Measurements from ENCODE around the gene PEX14. TPM values are rescaled to one million over a fixed set of nuclear protein-coding genes. Genes with fewer than 3 reads are reported as not detected.

The PEX14 gene
- total RNA-seq, 2 experiments from 2014 or later: 21.6 to 25.2 TPM

DNA sequence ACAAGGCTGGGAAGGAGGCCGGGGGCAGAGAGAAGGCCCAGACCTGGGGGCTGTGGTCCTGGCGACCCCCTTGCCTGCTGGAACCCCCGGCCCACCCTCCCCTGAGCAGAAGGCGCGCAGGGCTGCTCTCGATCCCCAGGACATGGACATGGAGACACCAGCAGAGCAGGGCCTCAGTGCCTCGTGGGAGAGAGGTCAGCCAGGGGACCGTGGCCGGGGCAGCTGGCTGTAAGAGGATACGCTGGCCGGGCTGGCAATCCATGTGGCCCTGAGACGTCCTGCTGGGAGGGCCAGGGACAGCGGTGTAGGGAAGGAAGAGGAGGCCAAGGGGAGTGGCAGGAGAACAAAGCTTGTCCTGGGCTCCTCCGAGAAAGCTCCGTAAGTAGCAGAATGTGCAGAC lies 189.5 kb downstream of the PEX14 start:
- POLR2A ChIA-PET: no interaction called here
- Mint-ChIP-seq H3K4me1 (no peaks in the 10 kb centered on the region), H3K27ac (no peak overlapping the region), H3K27me3 (no peaks in the 10 kb centered on the region), H3K4me3 (no peak overlapping the region), H3K36me3 (no peaks in the 10 kb centered on the region), H3K9me3 (no peaks in the 10 kb centered on the region)
- DNase-seq (no peak), ATAC-seq (ENCODE audit: low read depth) (no peak)

DNA sequence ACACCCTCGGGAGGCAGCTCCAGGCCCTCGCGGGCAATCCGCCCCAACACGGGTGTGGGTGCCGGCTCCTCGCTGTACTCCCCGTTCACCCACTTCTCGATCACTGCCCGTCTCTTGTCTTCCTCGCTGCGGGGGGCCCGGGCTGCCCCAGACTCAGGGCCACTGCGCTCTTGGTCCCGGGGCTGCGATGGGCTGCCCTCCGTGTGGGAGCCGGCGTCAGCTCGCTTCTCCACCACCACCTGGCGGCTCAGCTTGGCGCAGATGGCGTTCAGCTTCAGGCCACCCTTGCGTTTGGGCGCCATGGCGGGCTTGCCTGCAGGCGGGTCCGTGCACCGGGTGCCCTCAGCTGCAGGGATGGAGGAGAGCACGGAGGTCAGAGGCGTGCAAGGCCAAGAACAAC lies 190.5 kb downstream of the PEX14 start:
- POLR2A ChIA-PET: no interaction called here
- Mint-ChIP-seq H3K9me3 (no peaks in the 10 kb centered on the region), H3K4me3 (no peak overlapping the region), H3K4me1 (no peaks in the 10 kb centered on the region), H3K27ac (no peak overlapping the region), H3K36me3 (no peaks in the 10 kb centered on the region), H3K27me3 (no peaks in the 10 kb centered on the region)
- DNase-seq (no peak), ATAC-seq (ENCODE audit: low read depth) (no peak)

DNA sequence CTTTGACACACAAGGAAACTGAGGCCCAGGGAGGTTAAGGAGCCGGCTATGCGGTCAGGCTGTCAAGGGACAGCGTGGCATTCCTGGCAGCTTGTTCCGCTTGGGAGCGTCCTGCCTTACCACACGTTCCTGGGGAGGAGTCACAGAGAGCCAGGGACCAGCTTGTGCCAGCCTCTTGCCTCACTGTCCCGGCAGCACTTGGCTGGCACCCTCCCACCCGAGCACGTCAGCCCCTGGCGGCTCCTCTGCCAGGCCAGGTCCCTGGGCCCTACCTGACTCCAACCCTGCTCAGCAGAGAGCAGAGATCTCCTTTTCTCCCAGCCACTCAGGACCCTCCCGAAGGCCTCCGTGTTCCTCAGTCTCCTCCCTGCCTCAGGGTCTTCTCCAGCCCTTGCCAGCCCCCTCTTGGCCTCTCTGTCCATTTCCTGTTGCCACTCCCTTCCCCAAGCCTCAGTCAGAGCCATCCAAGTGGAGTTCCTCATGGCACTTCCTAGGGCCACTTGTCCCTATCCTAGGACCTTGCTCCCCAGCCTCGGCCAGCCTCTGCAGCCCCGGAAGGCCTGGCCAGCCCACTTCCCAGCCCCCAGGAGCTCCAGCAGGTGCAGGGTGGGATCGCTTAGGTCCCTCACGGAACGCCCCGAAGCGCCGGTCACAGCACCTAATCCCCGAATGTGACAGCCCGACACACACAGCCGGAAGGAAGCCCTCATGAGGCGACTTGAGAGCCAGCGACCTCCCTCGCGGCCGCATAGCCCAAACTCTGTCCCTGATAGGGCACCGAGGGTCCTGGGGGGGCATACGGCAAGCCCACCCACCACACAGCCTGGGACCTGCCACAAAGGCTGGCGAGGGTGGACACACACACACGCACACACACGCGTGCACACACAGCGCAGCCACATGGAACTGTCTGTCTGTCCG lies 191.4 kb downstream of the PEX14 start:
- H3K27ac Mint-ChIP-seq: no peak overlapping the region
- H3K9me3 Mint-ChIP-seq: no peaks in the 10 kb centered on the region

DNA sequence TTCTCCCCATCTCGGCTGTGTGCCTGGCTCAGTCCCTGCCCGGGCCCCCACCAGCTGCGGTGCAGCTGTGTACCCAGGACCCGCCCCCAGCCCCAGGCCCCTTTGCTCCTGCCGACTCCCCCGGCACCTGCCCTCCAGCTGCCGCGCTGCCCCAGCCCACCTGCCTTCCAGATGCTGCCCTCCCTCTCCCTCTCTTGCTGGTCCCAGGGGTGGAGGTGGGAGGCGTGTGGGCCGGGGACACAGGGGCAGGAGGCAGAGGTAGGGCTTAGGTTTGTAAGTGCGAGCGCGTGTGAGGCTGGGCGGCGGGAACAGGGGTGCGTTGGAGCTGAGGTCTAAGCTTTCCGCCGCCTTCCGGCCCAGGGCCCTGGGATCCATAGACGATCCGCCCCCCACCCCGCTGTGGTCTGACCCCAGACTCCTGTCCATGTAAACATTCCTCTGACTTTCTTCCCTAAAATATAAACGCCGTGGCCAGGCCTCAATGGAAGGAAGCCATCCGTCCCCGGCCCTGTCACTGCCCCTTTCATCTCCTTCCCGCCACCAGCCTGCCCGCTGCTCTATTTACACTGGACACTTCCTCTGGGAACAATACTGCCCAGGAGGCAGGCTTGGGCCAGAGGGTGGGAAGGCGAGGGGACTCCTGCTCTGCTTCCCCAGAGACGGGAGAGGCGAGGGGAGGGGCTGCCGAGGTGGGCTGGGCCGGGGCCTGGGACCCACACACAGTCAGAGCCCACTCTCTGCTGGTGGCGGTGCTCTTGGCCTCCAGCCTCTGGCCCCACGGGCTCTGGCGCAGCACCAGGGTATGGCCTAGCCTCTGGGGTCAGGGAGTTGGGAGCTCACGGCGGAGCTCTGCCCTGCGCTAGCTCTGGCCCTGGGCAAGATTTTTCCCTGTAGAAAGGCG lies 193.4 kb downstream of the PEX14 start:
- POLR2A ChIA-PET: no interaction called here
- H3K27ac Mint-ChIP-seq: no peak overlapping the region
- ATAC-seq (ENCODE audit: low read depth) (no peak), DNase-seq (no peak)
- no peaks in the 10 kb centered on the region for H3K27me3 Mint-ChIP-seq
- H3K9me3 Mint-ChIP-seq: no peaks in the 10 kb centered on the region
- no peak overlapping the region for H3K4me3 Mint-ChIP-seq
- no peaks in the 10 kb centered on the region for H3K4me1 Mint-ChIP-seq
- no peaks in the 10 kb centered on the region for H3K36me3 Mint-ChIP-seq

More for the DNA sequence above, 191.4 kb downstream of the PEX14 start:
- POLR2A ChIA-PET: no interaction called here
- H3K36me3 Mint-ChIP-seq: no peaks in the 10 kb centered on the region
- no peaks in the 10 kb centered on the region for H3K27me3 Mint-ChIP-seq
- no peak for DNase-seq
- no peak for ATAC-seq (ENCODE audit: low read depth)
- no peaks in the 10 kb centered on the region for H3K4me1 Mint-ChIP-seq
- H3K4me3 Mint-ChIP-seq: no peak overlapping the region

DNA sequence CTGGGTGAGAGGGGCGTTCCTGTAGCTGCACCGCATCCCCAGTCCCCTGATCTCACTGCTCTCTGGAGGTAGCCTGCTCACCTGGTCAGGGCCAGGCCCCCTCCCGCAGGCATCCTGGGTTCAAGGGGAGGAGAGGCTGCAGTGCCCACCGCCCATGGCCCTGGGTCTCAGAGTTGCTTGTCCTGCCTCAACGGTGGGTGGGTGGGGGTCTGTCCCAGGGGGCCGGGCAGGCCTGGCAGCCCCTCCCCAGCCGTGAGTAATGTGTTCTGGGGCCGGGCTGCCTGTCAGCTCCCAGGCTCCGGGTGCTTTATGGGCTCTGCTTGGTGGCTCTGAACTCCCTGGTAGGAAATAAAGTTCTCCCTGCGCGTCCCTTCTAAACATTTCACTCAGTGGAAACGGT lies 194.8 kb downstream of the PEX14 start:
- H3K9me3 Mint-ChIP-seq: no peaks in the 10 kb centered on the region
- H3K27me3 Mint-ChIP-seq: no peaks in the 10 kb centered on the region
- ATAC-seq (ENCODE audit: low read depth) (no peak), DNase-seq (no peak)
- H3K4me1 Mint-ChIP-seq: no peaks in the 10 kb centered on the region
- H3K27ac Mint-ChIP-seq: no peak overlapping the region
- no peaks in the 10 kb centered on the region for H3K36me3 Mint-ChIP-seq
- POLR2A ChIA-PET: no interaction called here
- no peak overlapping the region for H3K4me3 Mint-ChIP-seq

DNA sequence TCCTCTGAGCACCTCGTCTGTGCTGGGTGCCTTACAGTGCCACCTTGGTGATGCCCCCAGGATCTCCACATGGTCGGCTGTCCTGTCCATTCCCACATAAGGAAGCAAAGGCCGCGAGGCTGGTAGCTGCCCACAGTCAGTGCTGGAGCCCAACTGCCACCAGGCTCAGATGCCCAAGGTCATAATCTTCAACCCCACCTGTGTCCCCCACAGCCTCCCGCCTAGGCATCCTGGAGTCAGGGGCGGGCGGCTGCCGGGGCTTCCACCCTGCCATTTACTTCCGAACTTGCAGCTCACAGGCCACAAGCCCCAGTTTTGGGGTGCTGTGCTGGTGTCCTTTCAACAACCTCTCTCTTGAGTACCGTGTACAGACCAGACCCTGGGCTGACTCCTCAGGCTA lies 195.4 kb downstream of the PEX14 start:
- Mint-ChIP-seq H3K4me3 (no peak overlapping the region), H3K27me3 (no peaks in the 10 kb centered on the region), H3K4me1 (no peaks in the 10 kb centered on the region), H3K9me3 (no peaks in the 10 kb centered on the region), H3K36me3 (no peaks in the 10 kb centered on the region), H3K27ac (no peak overlapping the region)
- ATAC-seq (ENCODE audit: low read depth): no peak
- no peak for DNase-seq
- POLR2A ChIA-PET: no interaction called here

DNA sequence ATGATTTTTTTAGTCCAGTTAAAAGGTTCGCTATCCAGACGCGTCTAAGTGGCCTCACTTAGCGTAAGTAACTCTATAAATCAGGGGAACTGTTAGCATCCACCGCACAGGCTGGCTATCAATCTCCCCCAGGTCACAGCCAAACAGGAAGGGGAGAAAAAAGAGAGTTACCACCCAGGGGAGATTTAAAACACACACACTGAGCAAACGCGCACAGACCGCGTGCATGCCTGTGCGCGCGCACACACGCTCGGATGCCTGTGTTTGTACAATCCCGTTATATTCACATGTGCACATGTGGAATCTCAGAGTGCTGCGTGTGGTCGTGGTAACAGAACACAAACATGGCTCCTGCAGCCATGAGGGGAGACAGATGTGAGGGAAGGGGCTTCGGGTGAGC lies 196.3 kb downstream of the PEX14 start:
- no peaks in the 10 kb centered on the region for H3K4me1 Mint-ChIP-seq
- ATAC-seq (ENCODE audit: low read depth) (no peak), DNase-seq (no peak)
- H3K36me3 Mint-ChIP-seq: no peaks in the 10 kb centered on the region
- H3K27ac Mint-ChIP-seq: no peak overlapping the region
- H3K27me3 Mint-ChIP-seq: no peaks in the 10 kb centered on the region
- POLR2A ChIA-PET: no interaction called here
- no peaks in the 10 kb centered on the region for H3K9me3 Mint-ChIP-seq
- H3K4me3 Mint-ChIP-seq: no peak overlapping the region

DNA sequence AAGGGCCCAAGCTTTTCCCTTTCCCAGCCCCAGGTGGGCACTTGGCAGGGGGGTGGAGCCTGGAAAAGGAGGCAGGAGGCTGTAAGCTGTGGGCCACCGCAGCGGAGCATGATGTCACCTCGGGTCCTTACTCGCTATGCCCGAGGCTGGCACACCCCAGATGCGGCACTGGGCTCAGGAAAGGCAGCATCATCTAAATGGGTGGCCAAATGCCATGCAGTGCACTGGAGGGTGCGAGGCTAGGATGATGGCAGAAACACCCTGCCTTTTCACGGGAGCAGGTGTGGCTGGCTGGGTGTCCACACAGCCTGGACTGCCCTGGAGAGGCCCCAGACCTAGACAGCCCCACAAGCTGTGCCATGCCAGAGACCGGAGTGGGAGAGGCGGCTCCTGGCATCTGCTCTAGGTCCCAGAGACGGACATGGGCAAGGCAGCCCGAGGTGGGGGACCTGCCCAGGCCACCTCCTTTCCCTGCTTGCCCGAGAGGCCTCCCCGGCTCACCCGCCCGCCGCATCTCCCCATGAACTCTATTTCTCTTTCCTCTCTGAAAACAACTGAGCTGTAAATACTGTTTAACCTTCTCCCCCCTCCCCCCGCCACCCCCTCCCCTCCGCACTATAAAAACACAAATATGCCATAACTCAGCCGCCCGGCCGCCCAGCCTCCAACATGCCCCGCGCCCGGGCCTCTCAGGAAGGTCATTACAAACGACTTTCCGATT lies 197.0 kb downstream of the PEX14 start:
- H3K4me1 Mint-ChIP-seq: no peaks in the 10 kb centered on the region
- H3K27me3 Mint-ChIP-seq: no peaks in the 10 kb centered on the region
- H3K27ac Mint-ChIP-seq: no peak overlapping the region
- no peak overlapping the region for H3K4me3 Mint-ChIP-seq
- ATAC-seq (ENCODE audit: low read depth) (no peak), DNase-seq (no peak)
- no peaks in the 10 kb centered on the region for H3K36me3 Mint-ChIP-seq
- no peaks in the 10 kb centered on the region for H3K9me3 Mint-ChIP-seq
- POLR2A ChIA-PET: interaction anchor here (0.6 kb wide), 1 partner anchor 51 kb away, joined by 3 read pairs; no protein-coding TSS in a partner anchor

DNA sequence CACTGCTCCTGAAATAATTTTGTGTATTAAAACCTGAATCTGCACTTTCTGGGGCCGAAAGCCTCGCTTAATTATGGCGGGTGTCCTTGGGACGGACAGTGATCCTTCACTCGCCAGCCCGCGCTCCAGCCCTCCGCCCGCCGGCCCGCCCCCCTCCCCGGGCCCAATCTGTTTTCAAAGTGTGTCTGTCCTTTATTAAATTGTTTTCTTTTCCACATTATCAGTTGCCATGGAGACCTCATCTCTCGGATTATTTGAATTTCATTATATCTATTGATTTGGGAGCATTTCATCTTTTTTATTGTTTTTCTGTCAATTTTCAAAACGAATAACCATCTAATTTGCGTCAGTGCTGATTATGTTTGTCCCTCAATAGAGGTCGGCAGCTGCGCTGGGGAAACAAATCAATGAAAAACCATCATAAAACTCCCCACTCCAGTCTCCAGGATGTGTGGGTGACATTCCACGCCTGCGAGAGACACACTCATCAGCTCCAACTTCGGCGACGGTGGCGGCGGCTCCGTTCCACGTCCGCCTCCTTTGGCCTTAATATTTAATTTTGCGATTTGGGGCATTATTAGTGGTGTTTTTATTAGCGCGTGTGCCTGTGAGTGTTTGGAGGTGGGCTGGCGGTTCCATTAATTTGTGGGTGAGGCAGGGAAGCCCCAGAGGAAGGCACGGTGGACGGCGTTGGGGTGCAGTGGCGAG lies 197.7 kb downstream of the PEX14 start:
- H3K4me1 Mint-ChIP-seq: no peaks in the 10 kb centered on the region
- H3K27me3 Mint-ChIP-seq: no peaks in the 10 kb centered on the region
- ATAC-seq (ENCODE audit: low read depth) (no peak), DNase-seq (no peak)
- no peak overlapping the region for H3K4me3 Mint-ChIP-seq
- no peaks in the 10 kb centered on the region for H3K9me3 Mint-ChIP-seq
- POLR2A ChIA-PET: interaction anchor here (0.6 kb wide), 1 partner anchor 52 kb away, joined by 3 read pairs; no protein-coding TSS in a partner anchor
- no peaks in the 10 kb centered on the region for H3K36me3 Mint-ChIP-seq
- no peak overlapping the region for H3K27ac Mint-ChIP-seq

DNA sequence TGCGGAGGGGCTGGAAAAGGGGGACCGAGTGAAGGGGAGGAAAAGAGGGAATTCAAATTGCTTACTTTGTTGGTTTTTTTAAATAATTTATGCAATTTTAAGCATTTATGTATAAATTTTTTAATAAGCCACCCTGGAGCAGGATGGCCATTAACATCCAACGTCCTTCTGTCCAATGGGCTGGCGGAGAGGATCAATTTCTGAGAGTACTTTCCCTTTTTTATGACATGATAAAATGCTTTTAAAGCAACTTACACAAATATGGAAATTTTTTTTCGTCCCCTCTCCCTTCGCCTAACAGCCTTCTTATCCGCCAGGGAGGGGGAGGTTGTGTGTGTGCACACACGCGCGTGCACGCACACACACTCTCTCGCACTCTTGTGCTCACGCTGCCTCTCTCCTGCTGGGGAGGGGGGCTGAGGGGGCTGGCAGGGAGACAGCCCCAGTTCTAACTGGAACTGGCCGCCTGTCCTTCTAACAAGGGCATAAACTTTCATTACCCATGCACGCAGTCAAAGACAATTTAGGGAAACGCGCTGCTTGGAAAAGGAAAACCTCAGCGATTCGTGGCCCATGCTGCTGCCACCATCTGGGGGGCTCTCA lies 198.5 kb downstream of the PEX14 start:
- H3K27ac Mint-ChIP-seq: no peak overlapping the region
- H3K36me3 Mint-ChIP-seq: no peaks in the 10 kb centered on the region
- DNase-seq (no peak), ATAC-seq (ENCODE audit: low read depth) (no peak)
- H3K9me3 Mint-ChIP-seq: no peaks in the 10 kb centered on the region
- no peaks in the 10 kb centered on the region for H3K4me1 Mint-ChIP-seq
- no peaks in the 10 kb centered on the region for H3K27me3 Mint-ChIP-seq
- POLR2A ChIA-PET: no interaction called here
- H3K4me3 Mint-ChIP-seq: no peak overlapping the region

DNA sequence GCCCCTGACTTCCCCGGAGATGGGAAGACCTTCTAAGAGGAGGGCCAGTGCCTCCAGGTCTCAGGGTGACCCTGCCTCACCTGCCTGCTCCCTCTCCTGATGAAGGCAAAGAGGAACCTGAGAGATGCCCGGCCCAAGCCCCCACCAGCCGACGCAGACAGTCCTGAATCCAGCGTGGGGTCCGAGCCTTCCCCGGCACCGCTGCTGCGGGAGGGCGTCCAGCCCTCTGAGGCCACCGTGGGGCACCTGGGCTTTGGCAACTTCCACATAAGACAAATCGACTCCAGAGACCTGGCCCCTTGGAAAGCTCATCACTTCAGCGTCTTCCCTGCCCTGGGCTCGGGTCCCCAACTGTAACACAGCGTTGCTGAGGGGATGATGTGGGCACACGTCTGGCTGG lies 199.5 kb downstream of the PEX14 start:
- H3K27me3 Mint-ChIP-seq: no peaks in the 10 kb centered on the region
- DNase-seq (no peak), ATAC-seq (ENCODE audit: low read depth) (no peak)
- H3K4me1 Mint-ChIP-seq: no peaks in the 10 kb centered on the region
- H3K4me3 Mint-ChIP-seq: no peak overlapping the region
- POLR2A ChIA-PET: no interaction called here
- no peaks in the 10 kb centered on the region for H3K36me3 Mint-ChIP-seq
- H3K27ac Mint-ChIP-seq: no peak overlapping the region
- no peaks in the 10 kb centered on the region for H3K9me3 Mint-ChIP-seq

DNA sequence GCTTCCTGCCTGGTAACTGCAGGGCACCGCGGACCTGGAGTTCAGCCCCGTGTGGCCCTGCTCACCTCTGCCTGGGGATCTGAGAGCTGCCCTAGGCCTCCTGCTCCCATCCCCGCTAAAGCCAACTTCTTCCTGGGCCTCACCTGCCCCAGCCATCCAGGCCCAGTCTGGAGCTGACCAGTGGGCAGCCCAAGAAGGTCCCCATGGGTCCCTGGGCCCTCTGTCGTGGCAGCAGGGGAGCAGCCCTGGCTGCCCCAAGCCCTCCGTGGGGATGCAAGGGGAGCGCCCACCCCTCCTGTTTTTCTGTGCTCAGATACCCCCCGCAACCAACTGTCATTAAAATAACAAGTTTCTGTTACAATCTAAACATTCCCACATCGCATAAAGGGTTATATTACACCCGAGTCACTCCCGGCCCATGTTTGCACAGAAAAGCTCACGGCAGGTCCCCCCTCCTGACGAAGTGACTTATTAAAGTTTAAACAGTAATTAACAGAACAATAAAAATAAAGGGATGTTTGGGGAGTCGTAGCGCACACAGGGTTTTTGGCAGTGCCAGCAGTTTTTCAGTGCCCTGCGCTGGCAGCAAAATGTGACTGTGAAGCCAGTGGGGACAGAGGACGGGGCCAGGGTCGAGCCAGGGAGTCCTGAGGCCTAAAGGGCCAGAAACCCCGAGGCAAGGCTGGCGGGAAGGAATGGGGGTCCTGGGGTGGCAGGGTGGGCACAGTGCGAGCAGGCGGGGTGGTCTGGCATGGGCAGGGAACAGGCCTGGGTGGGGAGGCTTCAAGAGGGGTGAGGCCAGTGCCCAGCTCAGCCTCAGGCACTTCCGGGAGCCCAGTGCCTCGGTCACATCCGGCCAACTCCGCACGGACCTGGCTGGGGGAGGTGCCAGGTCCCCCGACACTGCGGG lies 200.2 kb downstream of the PEX14 start:
- POLR2A ChIA-PET: no interaction called here
- no peak for ATAC-seq (ENCODE audit: low read depth)
- no peak overlapping the region for H3K27ac Mint-ChIP-seq

More for the DNA sequence above, 200.2 kb downstream of the PEX14 start:
- H3K4me3 Mint-ChIP-seq: no peak overlapping the region
- no peaks in the 10 kb centered on the region for H3K36me3 Mint-ChIP-seq
- H3K9me3 Mint-ChIP-seq: no peaks in the 10 kb centered on the region
- no peak for DNase-seq
- peaks cover 2% of the 10 kb centered on the region for H3K4me1 Mint-ChIP-seq
- no peaks in the 10 kb centered on the region for H3K27me3 Mint-ChIP-seq

Data from activated naive CD8-positive, alpha-beta T cell treated with anti-CD3 and anti-CD28 coated beads, Interleukin-2, amount 10 ng/mL, durations not matched to agents 7 days and 5 days (primary cell).